LNCaP clone FGC (cell line): ENCODE measurements around the gene CROCC.
"Not testable (repeated sequence)": the region's sequence is repeated elsewhere in the genome, so short reads cannot be mapped to it uniquely, and the experiment has no call there.

ENCODE experiments used
- DNase-seq: peaks from one replicate; pipeline ENCODE4 v3.0.0-alpha.2; 2011; ENCODE audit warnings: low read depth
- H3K4me3 ChIP-seq: 2 replicates; pipeline ENCODE4 v1.5.1; 2011; ENCODE audit warnings: mild to moderate bottlenecking, low read depth, low read length, control low read depth
- CTCF ChIP-seq: IDR thresholded peaks from 2 replicates; pipeline ENCODE4 v1.5.1; 2012; ENCODE audit warnings: mild to moderate bottlenecking; ENCODE audit not compliant: control insufficient read depth, insufficient read depth; ENCODE audit errors: extremely low read depth

The CROCC gene

DNA sequence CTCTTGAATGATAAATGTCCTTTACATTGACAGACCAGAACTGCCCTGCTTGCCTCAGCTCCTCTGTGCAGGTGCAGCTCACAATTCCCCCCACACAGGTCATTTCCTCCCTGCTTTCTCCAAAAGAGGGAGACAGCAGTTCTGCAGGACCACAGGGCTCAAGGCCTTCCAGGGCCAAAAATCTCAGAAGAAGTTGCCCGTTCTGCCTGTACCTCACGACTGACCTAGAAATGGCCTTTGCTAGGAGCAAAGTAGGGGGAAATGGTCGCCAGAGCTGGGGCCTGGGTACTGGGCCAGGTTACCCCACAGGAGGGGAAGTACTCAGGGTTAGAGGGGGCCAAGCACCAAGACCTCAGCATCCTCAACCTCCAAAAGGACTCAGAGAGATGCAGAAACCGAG, 14.9 kb upstream of the CROCC start:
- DNase-seq = no peak
- no peak for TF ChIP-seq CTCF
- no peak overlapping the region for H3K4me3 ChIP-seq

- no peak overlapping the region for H3K4me3 ChIP-seq
- no peak for TF ChIP-seq CTCF
- no peak for DNase-seq
Measured at GRCh38 chr1:16907870-16908758, 13.6 kb upstream of the CROCC start.

GRCh38 chr1:16911851-16912721, 9.6 kb upstream of the CROCC start:
- not testable (repeated sequence) for DNase-seq, H3K4me3 ChIP-seq

DNA sequence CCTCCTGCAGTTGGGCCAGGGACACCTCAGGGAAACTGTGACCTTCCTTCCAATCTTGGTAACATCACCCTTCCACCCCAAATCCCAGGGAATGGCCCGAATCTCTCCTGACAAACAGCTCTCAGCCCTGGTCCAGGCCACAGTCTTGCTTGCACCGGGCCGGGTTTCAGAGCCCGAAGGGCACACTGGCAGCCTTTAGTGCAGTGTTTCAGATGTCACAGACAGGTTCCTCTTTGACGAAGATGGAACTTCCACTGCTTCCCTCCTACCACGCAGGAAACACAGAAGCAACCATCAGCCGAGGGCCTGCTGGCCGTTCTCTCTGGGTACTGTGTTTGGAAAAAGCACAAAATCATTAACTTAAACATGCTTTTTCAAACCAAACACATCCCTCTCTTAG, 9.0 kb upstream of the CROCC start:
- H3K4me3 ChIP-seq, DNase-seq: not testable (repeated sequence)

DNA sequence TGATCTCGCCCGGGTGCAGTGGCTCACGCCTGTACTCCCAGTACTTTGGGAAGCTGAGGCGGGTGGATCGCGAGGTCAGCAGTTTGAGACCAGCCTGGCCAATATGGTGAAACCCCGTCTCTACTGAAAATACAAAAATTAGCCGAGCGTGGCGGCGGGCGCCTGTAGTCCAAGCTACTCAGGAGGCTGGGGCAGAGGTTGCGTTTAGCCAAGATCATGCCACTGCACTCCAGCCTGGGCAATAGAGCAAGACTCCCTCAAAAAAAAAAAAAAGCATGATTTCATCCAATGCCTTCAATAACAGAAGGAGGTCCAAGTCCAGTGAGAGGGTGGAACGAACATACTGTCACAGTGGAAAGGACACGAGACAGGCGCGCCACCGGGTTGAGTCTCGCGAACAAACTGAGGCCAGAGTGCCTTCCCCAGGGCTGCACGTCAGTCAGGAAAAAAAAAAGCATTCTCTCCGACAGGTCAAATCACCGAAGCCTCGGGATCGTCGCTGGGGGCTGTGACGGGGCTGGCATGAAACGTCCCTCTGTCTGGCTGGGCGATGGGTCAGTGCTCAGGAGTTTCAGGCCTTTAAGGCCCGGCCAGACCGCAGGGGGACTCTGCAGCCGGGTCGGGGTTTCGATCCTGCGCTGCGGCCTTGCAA, 8.4 kb upstream of the CROCC start:
- no peak for DNase-seq
- H3K4me3 ChIP-seq = peak overlapping the region; percentile 37
- no peak for TF ChIP-seq CTCF

DNA sequence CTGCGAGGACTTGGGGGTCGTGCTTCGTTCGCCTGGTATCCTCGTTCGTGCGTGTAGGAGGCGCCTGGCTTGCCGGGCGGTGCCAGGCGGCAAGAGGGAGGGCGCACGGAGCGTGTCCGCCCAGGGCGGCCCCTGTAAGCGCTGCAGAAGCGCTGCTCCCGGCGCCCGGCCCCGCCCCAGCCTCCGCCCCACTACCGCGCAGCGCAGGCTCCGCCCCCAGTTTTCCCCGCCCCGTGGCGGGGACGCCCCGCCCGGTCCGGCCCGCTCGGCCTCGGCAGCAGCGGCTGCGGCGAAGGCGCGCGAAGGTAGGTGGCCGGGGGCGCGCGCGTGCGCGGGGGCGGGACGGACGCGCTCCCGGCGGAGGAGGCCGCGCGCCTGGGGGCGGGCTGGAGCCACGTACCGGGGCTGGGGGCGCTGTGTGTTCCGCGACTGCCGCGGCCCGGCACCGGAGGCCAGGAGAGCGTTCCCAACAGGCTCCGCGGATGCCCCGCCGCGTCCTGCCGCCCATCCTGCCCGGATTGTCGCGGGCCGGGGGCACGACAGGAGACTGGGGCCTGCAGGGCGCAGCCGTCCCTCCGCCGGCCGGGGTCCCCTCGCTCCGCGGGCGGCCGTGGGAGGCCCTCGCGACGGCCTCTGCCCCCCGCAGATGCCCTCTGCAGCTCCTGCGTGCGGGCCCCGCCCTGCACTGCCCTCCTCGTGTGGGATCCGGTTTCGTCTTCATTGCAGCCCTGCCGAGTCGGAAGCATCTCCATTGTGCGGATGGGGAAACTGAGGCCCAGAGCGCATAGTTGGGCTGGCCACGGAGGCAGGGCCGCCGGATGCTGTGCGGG, 7.7 kb upstream of the CROCC start:
- peak; percentile 50 for DNase-seq
- TF ChIP-seq CTCF = peak; percentile 27; the same call in 1 of the 2 replicates
- peak overlapping the region; percentile 59 for H3K4me3 ChIP-seq

GRCh38 chr1:16914928-16915626, 6.7 kb upstream of the CROCC start:
- H3K4me3 ChIP-seq = peak overlapping the region; percentile 59
- DNase-seq = not testable (repeated sequence)
